A673 (cell line): Measurements from ENCODE around the gene UTP3. TPM values are rescaled to one million over a fixed set of nuclear protein-coding genes. Genes with fewer than 3 reads are reported as not detected.

Experiments used
- BruUV-seq: library from RNA; stranded (reverse); fragments of 400-500 nt; replicated peaks from 2 replicates; lab custom pipeline; 2021; lab: Mats Ljungman, UMichigan
- CTCF ChIA-PET: fragments of 300-600 bp; sonication (Branson Sonifier 250); formaldehyde crosslinking; loops from one replicate; lab custom pipeline; 2022; ENCODE audit warnings: antibody characterized with exemption; lab: Charles Lee
- POLR2A ChIA-PET: fragments of 300-600 bp; sonication (Branson Sonifier 250); formaldehyde crosslinking; loops from one replicate; lab custom pipeline; 2022; ENCODE audit warnings: antibody characterized with exemption; ENCODE audit not compliant: low non-redundant PET; lab: Charles Lee
- DNase-seq: peaks from one replicate; pipeline ENCODE4 v3.0.0-alpha.2; 2015; ENCODE audit warnings: low spot score
- H3K27ac ChIP-seq: fragments of 200-600 bp; sonication (generic); 2 replicates; pipeline ENCODE4 v1.5.1; 2016; ENCODE audit warnings: mixed run types, low read depth, mild to moderate bottlenecking, mixed read lengths, antibody characterized with exemption, low read length; ENCODE audit not compliant: poor library complexity, severe bottlenecking
- H3K27me3 ChIP-seq: fragments of 200-600 bp; sonication (generic); replicated peaks from 2 replicates; pipeline ENCODE4 v1.6.1; 2017; ENCODE audit warnings: mixed run types, low read depth, mild to moderate bottlenecking, mixed read lengths, antibody characterized with exemption, low read length; ENCODE audit not compliant: insufficient read depth, poor library complexity
- H3K36me3 ChIP-seq: fragments of 200-600 bp; sonication (generic); 2 replicates; pipeline ENCODE4 v1.6.1; 2016; ENCODE audit warnings: mixed run types, mild to moderate bottlenecking, mixed read lengths, antibody characterized with exemption, low read length; ENCODE audit not compliant: insufficient read depth, poor library complexity, severe bottlenecking
- H3K4me1 ChIP-seq: fragments of 200-600 bp; sonication (generic); 2 replicates; pipeline ENCODE4 v1.6.1; 2017; ENCODE audit warnings: mixed run types, mild to moderate bottlenecking, mixed read lengths, antibody characterized with exemption, low read length; ENCODE audit not compliant: insufficient read depth, poor library complexity, severe bottlenecking
- H3K4me3 ChIP-seq: fragments of 200-600 bp; sonication (generic); 2 replicates; pipeline ENCODE4 v1.5.1; 2016; ENCODE audit warnings: low read depth, mixed run types, mild to moderate bottlenecking, mixed read lengths, low read length; ENCODE audit not compliant: poor library complexity, severe bottlenecking
- H3K9me3 ChIP-seq: fragments of 200-600 bp; sonication (generic); 2 replicates; pipeline ENCODE4 v1.6.1; 2016; ENCODE audit warnings: mixed run types, low read depth, mild to moderate bottlenecking, mixed read lengths, antibody characterized with exemption, low read length; ENCODE audit not compliant: poor library complexity, severe bottlenecking
- CTCF ChIP-seq: fragments of 300-800, 200-600 bp; sonication (generic); conservative IDR thresholded peaks from 2 replicates; pipeline ENCODE4 v1.5.1; 2017; ENCODE audit warnings: low read depth, mild to moderate bottlenecking, antibody characterized with exemption, low read length, moderate library complexity, mixed read lengths
- EZH2 ChIP-seq: fragments of 200-600 bp; sonication (generic); IDR thresholded peaks from 2 replicates; pipeline ENCODE4 v1.6.1; 2017; ENCODE audit warnings: borderline replicate concordance, low read depth, mild to moderate bottlenecking, mixed read lengths, antibody characterized with exemption, low read length; ENCODE audit not compliant: poor library complexity, severe bottlenecking
- intact Hi-C: fragments of 100-400 bp; cut with micrococcal nuclease; formaldehyde crosslinking; loops from one replicate; pipeline ENCODE4 v1.10.0; 2022; ENCODE audit not compliant: unreplicated experiment
- total RNA-seq: library from RNA; stranded (reverse); gene quantifications from 2 replicates; pipeline ENCODE4 v1.2.3, GENCODE V29; 2021

Gene UTP3
- total RNA-seq, 1 experiment from 2014 or later = 17.1 TPM

- TF ChIP-seq EZH2 (no peak), CTCF (no peak)
- no peaks in the 10 kb centered on the region for H3K9me3 ChIP-seq
- H3K4me1 ChIP-seq = peaks cover 17% of the 10 kb centered on the region
- POLR2A ChIA-PET = no interaction called here
- H3K36me3 ChIP-seq = no peaks in the 10 kb centered on the region
- DNase-seq = no peak
- CTCF ChIA-PET = no interaction called here
- H3K27ac ChIP-seq = no peak overlapping the region
- intact Hi-C loops = no loop called here
- H3K4me3 ChIP-seq = no peak overlapping the region
- no peaks in the 10 kb centered on the region for H3K27me3 ChIP-seq
- BruUV-seq = no TSS peak
Observed at GRCh38 chr4:70737409-70737808, 49.1 kb downstream of the UTP3 start.

GRCh38 chr4:70739496-70740337, 51.4 kb downstream of the UTP3 start:
- H3K27ac ChIP-seq = no peak overlapping the region
- H3K36me3 ChIP-seq = no peaks in the 10 kb centered on the region
- H3K9me3 ChIP-seq = no peaks in the 10 kb centered on the region
- ChIA-PET CTCF (no interaction called here), POLR2A (no interaction called here)
- H3K4me3 ChIP-seq = no peak overlapping the region
- no peak for TF ChIP-seq CTCF
- no peak for TF ChIP-seq EZH2
- no TSS peak for BruUV-seq
- no peaks in the 10 kb centered on the region for H3K27me3 ChIP-seq
- DNase-seq = no peak
- peaks cover 17% of the 10 kb centered on the region for H3K4me1 ChIP-seq
- intact Hi-C loops = no loop called here

Other genes with a start within 250 kb of the UTP3 start
- gene MUC7, start 216.3 kb upstream of the UTP3 start, total RNA-seq = not detected in 2 replicates
- not detected in 2 replicates for gene AMTN, start 170.0 kb upstream of the UTP3 start, total RNA-seq
- 2.1 and 3.8 TPM in 2 replicates for gene AMBN, start 96.3 kb upstream of the UTP3 start, total RNA-seq
- not detected in 2 replicates for gene ENAM, start 59.8 kb upstream of the UTP3 start, total RNA-seq
- not detected in 2 replicates for gene JCHAIN, start 22.0 kb upstream of the UTP3 start, total RNA-seq
- 25.1 and 27.5 TPM in 2 replicates for gene RUFY3, start 33.4 kb downstream of the UTP3 start, total RNA-seq
- gene GRSF1, start 151.4 kb downstream of the UTP3 start, total RNA-seq = 58.5 and 63.2 TPM in 2 replicates
- 17.5 and 21.0 TPM in 2 replicates for gene MOB1B, start 213.8 kb downstream of the UTP3 start, total RNA-seq